Fibroblast of mammary gland (primary cell): ENCODE results near the gene CERS3.

Experiments
- DNase-seq: peaks from one replicate; pipeline ENCODE4 v3.0.0-alpha.2; 2010; ENCODE audit warnings: low read depth
- H3K4me3 ChIP-seq: 2 replicates; pipeline ENCODE4 v1.5.1; 2011; ENCODE audit warnings: low read depth, mild to moderate bottlenecking, low read length, moderate library complexity; ENCODE audit not compliant: control insufficient read depth
- CTCF ChIP-seq: conservative IDR thresholded peaks from 2 replicates; pipeline ENCODE4 v1.5.1; 2011; ENCODE audit warnings: low read depth, low read length, inconsistent platforms; ENCODE audit not compliant: control insufficient read depth, insufficient read depth

CERS3 gene

GRCh38 chr15:100569391-100569790 is 40.6 kb upstream of the CERS3 start:
- TF ChIP-seq CTCF: no peak
- no peak for DNase-seq
- H3K4me3 ChIP-seq: no peak overlapping the region

GRCh38 chr15:100566850-100567628 is 38.3 kb upstream of the CERS3 start:
- DNase-seq: no peak
- TF ChIP-seq CTCF: no peak
- no peak overlapping the region for H3K4me3 ChIP-seq

- DNase-seq: no peak
- no peak overlapping the region for H3K4me3 ChIP-seq
- no peak for TF ChIP-seq CTCF
Observed at GRCh38 chr15:100565591-100565990, 36.8 kb upstream of the CERS3 start.

GRCh38 chr15:100560323-100560722 is 31.6 kb upstream of the CERS3 start:
- DNase-seq: no peak
- no peak overlapping the region for H3K4me3 ChIP-seq
- TF ChIP-seq CTCF: no peak

GRCh38 chr15:100559330-100559729 is 30.6 kb upstream of the CERS3 start:
- TF ChIP-seq CTCF: no peak
- H3K4me3 ChIP-seq: no peak overlapping the region
- DNase-seq: peak; percentile 91

- no peak overlapping the region for H3K4me3 ChIP-seq
- no peak for TF ChIP-seq CTCF
- DNase-seq: no peak
Observed at GRCh38 chr15:100558771-100559254, 30.1 kb upstream of the CERS3 start.
